Renal cortical epithelial cell (primary cell): ENCODE measurements around the gene DNAH9. TPM values are rescaled to one million over a fixed set of nuclear protein-coding genes. Genes with fewer than 3 reads are reported as not detected.

Source experiments
- DNase-seq: peaks from one replicate; pipeline ENCODE4 v3.0.0-alpha.2; 2011; ENCODE audit warnings: low read depth
- total RNA-seq: library from RNA; depleted of rRNA; stranded (reverse); fragments of >200 nt; gene quantifications from 2 replicates; pipeline ENCODE4 v1.2.3, GENCODE V29; 2014

The DNAH9 gene
- total RNA-seq, 1 donor from 2014 or later: 0.55 TPM

DNA sequence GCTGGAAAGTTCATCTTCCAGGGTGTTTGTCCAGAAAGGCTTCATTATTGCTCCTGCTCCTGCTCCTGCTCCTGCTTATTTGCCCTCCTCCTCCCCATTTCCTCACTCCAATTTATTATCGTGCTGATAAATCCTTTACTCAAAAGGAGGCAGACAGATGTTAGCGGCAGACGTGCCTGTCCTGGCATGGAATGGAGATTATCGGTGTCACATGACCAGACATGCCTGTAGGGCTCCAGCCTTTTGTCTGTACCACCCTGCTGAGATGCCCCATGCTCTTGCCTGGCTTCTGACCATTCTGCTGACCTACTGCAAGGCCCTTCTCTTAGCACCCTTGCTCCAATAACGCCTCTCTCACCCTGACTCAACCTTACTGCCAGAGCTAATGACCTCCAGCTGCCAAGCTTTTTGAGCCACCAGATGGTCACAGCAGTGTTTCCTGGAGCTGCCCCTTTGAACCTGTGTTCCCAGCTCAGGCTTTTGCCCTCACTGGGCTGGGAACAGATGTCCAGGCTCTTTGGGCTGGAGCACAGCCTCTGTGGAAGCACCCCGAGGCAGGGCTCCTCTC is 12.8 kb downstream of the DNAH9 start:
- no peak for DNase-seq

DNA sequence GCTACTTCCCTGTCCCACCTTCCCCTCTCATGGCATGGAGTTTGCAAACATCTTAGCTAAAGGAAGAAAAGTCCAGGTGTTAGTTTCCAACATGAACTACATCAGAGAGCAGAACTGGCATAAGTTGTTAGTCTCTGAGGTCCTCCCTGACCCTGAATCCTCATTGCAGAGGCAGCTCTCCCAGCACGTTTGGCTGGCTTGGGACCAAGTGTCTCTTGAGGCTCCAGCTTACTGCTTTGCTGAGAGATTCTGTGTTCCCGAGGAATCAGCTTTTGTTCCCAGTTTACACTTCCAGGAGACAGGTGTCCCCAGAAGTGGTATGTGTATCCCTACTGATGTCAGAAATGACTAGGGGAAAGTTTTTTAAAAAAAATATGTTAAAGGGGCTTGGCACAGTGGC is 14.7 kb downstream of the DNAH9 start:
- no peak for DNase-seq

DNA sequence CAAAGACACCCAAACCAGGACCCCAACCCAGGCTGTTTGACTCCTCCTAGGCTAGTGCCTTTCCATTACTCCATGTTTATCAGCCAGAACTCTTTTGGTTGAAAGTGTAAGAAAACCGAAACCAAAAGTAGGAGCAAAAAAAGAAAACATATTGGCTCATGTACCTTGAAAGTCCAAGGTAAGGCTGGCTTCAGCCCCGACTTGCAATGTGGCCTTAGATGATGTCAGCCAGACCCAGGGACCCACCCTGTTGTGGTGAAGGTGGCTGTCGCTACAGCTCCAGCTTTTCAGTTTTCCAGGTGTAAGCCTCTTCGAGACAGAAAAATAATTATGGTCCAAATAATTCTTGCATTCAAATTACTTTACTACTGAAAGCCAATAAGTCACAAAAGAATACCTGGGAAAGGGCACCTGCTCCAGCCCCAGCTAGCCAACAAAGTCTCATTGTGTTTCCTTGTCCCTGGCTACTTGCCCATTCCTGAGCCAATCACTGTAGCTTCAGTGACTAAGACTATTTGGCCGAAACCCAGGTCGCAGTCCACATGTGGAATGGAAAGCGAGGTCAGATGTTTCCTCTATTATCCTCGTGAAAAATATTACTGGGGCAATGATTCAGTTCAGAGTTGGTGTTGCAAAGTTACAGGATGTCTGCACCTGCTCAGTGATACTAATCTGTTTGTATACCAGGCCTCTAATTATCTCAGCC is 20.7 kb downstream of the DNAH9 start:
- peak; percentile 2 for DNase-seq

DNA sequence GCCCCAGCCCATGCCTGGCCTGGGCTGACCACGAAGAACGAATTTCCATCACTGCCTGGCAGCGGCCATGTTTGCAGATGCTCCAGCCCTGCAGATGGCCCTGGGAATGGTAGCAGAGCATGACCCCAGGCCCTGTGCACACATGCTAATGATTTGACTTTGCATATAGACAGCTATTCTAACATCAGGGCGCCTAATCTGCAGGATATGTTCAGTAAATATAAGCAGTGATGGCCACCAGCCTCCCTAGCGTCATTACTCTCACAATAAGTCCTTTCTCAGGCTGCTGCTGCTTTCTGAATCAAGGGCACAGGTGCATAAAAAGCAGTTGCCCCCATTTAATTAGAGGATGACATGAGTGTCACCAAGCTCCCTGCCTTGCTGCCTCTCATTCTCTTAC is 24.2 kb downstream of the DNAH9 start:
- DNase-seq: no peak

DNA sequence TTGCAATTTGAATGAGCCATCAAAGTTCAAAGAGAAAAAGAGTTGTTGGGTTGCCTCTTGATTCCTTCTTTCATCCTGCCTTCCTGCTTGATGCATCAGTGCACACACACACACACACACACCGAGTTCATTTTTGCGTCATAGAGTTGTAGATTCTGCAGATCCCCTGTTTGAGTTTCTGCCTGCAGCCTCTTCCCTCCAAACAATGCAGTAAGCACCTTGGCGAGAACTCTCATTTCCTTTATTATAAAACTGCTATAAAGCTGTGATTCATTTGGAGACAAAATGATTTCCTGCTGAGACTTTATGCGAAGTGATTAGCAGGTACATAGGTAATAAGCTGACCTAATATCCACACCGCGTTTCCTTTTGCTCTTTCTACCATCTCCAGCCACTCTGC is 26.7 kb downstream of the DNAH9 start:
- DNase-seq: no peak

DNA sequence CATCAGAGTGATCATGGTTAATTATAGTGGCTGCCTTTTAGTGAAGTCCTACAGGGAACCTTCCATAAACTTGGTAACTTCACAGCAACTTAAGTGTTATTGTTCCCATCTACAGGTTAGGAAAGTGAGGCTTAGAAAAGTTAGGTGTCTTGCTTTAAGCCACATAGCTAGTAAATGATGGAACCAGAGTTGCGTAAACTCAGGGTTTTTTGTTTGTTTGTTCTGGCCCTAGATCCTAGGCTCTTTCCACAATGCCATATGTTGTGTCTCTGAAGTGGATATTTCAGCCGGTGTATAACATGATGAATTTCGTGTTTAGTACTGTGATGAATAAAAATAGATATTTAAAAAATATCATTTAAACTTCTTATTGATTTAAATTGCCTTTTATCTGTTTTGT is 27.6 kb downstream of the DNAH9 start:
- no peak for DNase-seq

DNA sequence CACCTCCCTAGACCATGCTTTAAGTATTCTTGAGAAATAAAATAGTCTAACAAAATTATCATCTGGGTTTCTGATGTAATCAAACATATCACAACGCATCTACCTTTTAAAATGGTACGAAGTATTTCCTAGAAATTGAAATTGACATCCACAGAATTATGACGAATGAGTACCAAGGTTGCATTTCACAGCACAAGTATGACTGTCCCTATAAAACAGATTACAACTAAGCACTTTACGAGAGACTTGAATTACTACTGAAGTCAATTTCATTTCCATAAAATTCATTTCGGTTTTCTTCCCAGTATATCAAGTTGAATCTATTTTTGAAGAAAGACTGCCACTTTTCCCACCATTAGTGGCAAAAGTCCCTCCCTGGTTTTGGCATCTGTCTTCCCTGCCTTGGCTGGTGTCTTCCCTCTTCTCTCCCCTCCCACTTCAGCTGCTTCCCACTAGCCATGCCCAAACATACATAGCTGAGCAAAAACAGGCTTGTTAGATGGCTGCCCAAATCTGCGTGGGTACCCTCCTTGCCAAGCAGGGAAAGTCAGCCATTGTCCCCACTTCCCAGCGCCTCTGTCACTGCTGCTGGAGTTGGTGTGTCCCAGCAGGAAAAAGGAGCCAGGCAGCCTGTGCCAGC is 29.2 kb downstream of the DNAH9 start:
- DNase-seq: no peak

DNA sequence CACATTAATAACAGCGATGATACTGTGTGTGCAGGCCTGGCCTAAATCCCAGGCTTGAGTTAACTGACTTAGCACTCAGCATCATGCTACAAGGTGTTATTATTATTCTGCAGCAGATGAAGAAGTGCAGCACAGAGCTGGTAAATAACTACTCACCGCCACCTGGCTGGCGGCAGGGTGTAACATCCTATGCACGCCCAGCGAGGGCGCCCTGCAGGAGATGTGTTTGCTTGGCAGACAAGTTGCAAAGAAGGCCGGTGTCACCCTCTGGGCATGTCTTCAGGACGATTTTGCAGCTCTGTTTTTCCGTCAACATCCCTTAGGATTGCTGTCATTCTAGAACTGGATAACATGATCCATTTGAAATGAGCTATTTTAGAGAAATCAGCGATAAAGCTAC is 30.1 kb downstream of the DNAH9 start:
- DNase-seq: no peak

DNA sequence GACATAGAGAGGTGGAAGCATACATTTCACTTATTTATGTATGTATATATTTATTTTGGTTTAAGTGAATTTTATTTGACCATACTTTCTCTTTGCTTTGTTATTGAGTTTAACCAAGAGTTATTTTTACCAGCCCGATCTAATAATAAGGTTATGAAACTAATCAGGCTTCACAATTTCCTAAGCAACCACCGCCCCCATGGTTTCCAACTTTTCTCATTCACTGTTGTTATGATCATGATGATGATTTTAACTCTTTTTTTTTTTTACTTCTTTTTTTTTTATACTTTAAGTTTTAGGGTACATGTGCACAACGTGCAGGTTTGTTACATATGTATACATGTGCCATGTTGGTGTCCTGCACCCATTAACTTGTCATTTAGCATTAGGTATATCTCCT is 30.6 kb downstream of the DNAH9 start:
- DNase-seq: no peak

DNA sequence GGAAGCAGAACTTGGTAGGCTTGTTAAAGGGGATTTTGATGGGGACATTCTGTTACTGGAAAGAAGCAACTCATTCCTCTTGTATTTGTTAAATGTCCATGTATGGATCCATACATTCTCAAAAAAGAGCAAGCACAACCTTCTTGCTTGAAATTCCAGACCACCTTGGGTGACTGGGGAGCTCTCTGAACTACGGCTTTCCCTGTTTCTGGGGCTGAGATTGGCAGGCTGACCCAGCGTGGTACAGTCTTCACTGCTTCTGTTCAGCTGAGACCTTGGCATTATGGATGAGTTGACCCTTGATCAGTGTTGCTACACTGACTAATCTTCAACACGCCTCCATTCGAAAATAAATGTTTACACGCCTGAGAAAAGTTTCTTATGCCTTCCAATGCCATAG is 38.5 kb downstream of the DNAH9 start:
- DNase-seq: no peak

DNA sequence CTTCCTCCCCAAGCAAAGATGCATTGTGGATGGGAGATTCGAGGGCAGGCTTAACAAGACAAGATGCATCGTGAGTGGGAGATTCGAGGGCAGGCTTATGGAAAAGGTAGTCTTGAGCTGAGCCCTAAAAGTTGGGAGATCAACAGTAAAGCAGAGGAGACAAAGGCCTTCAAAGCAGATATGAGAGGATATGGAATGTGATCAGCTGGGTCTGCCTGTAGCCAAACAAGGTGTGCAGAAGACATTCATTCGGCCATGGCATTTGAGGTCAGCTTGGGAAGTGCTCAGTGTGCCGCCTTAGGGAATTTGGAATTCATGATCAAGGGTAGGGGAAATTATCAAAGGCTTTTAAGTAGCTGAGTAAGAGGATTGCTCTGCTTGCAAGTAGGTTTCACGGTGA is 39.5 kb downstream of the DNAH9 start:
- no peak for DNase-seq

DNA sequence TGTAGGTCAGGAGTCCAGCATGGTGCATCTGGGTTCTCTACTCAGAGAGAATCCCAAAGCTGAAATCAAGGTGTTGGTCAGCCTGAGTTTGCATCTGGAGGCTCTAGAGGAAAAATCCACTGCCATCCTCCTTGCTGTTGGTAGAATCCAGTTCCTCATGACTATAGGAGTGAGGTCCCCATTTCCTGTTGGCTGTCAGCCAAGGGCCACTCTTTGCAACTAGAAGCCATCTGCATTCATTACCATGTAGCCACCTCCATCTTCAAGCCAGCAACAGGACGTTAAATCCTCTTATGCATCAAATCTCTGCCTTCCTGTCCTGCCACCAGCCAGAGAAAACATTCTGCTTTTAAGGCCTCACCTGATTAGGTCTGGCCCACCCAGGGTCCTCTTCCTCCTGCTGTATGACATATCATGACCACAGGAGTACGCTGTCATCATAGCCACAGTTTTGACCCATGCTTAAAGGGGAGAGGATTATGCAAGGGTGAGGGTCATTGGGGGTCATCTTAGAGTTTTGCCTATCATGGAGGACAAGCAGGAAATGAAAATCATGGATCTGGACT is 40.5 kb downstream of the DNAH9 start:
- DNase-seq: no peak

DNA sequence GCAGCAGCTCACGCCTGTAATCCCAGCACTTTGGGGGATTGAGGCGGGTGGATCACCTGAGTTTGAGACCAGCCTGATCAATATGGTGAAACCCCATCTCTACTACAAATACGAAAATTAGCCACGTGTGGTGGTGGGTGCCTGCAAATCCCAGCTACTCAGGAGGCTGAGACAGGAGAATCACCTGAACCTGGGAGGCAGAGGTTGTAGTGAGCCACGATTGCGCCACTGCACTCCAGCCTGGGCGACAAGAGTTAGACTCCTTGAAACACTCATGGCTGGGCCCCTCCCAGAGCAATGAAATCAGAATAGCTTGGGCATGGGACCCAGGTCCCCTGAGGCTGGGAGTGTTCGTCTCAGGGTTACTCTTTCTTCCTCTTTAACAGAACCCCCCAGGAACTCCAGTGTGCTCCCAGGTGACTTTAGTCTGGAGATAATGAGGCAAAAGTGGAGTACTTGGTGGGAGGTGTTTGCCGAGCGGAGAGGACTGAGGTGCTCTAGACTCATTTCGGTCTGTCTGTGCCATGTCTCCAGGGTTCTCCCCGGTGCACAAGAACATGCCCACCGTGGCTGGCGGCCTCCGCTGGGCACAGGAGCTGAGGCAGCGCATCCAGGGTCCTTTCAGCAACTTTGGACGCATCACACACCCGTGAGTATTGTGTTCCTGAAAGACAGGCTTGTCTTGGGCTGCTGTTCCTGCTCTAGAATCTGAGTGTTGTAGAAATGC is 41.6 kb downstream of the DNAH9 start:
- DNase-seq: no peak

DNA sequence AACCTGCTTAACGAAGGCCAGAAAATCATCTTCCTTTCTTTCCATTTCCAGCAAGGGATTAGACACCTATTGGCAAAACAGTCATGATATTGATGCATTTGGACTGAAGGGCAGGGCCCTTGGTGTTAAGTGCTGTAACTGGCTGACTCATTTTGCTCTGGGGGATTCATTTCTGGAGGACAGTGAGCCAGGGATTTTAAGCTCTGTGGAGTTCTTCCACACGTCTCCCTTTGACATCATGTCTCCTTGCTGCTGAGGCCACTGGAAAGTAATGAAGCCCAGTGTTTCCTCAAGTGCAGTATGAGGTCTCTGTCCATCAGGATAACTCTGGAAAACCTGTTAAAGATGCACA is 42.2 kb downstream of the DNAH9 start:
- no peak for DNase-seq

DNA sequence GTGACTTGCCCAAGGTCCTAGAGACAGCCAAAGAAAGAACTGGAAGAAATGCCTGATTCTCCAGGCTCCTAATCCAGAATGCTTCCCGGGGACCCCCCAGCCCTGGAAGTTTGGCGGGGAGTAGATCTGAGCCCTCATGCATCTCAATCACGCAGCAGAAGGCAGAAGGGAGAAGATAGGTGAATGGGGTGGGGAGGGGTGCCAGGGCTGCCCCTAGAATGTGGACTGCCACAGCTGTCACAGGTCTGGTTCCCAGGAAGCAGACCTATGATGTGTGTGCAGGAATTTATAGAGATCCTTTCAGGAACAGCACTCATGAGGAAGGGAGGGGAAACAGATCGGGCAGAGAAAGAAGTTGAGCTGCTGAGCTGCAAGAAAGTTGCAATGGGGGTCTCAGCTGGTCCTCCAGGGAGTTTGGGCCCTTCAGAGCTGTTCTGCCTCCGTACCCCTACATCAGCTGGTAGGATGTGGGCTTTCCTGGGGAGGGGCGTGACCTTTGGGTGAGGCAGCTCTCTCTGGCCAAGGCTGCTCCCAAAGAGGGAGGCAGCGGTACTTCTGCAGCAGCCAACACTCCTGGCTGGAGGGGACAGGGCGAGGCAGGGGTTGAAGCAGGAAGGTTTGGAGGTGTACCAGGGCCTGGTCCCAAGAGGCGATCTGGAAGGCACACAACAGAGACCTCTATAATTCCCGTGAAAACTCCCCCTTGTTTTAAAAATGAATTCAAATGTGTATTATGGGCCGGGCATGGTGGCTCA is 43.4 kb downstream of the DNAH9 start:
- DNase-seq: no peak

DNA sequence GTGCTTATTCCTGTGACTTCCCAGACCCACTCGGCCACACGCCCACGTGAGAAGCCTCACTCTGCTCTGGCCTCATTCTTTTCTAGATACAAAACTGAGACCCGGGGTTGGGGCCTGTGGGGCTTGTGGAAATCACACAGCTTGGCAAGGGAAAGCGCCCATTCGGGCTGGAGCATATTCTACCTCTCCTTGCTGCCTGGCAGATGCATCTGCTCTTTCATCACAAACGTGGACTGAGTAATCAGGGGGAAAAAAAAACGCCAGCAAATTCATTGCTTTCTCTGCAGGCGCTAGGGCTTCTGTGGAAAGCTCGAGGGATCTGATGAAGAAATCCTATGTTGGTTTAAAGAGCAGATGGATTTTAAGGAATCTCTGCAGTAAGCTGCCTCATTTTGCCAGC is 44.4 kb downstream of the DNAH9 start:
- DNase-seq: no peak

DNA sequence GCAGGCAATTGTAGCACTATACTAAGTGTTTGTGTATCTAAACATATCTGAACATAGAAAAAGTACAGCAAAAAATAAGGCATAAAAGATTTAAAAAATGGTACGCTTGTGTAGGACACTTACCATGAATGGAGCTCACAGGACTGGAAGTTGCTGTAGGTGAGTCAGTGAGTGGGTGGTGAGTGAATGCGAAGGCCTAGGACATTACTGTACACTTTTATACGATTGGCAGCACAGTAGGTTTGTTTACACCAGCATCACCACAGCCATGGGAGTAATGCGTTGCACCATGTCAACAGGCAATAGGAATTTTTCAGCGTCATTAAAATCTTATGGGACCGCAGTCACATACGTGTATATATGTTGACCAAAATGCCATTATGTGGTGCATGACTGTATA is 45.6 kb downstream of the DNAH9 start:
- DNase-seq: no peak

DNA sequence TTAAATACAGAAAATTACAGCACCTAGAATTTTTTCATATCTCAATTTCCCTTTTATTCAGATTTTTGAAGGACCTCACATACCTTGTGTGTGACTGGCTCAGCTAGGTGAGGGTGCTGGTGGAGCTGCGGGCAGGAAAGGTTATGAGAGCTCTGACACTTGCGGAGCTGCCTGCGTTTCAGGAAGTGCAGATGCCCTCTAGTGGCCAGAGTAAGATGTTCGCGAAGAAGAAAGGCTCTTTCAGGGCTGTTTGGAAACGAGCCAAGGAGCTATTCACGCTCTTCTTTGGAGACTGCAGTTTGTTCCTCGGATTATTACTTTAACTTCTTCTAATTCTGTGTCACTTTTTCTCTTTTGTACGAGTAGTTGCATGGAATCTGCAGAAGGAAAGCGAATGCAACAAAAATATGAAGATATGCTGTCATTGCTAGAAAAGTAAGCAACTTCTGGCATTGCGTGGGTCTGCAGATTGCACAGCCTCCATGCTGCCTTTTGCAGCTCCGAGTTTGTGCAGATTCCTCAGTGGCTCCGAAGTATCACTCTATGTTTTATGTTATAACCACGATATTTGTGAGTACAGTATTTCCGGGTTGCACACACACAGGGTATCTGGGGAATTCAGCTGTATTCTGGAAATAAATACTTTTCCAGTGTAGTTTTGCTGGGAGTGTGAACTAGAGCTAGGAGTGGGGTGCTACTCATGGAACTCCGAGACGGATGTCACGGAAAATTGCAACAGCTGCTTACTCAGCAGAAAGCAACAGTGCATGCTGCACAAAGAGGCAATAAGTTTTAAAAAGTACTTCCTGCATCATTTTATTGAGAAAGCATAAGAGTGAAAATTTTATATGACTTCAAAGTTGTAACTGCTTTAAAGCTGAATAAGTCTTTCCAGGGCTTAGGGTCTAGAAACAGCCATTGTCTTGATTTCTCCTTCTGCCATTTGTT is 46.3 kb downstream of the DNAH9 start:
- peak; percentile 43 for DNase-seq

DNA sequence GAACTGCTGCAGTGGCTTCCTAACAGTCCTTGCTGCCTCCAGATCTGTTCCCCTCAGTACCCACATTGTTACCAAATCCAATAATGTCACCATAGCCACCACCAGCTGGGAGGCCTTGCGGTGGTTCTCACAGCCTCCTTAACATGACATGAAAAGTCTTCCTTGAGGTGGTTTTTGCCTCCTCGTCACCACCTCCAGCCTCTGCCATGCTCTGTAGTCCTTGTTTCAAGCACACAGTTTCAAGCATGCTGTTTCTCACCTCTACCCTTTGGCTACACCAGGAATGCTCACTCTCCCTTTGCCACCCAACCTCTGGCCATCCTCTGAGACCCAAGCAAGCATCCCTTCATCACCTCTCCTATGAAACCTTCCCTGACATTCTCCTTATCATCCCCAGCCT is 47.2 kb downstream of the DNAH9 start:
- DNase-seq: no peak

DNA sequence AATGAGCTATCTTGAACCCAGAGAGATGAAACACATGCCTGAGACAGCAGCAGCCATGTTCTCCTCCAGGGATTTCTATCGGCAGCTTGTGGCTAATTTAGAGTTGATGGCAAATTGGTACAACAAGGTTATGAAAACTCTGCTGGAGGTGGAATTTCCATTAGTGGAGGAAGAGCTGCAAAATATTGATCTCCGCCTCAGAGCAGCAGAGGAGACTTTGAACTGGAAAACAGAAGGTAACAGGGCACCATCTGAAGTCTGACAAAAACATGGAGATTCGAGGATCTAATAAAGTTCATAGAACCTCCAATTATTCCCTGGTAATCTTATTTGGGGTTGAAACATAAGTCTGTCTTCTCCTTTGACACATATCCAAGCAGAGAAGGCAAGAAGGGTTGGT is 52.8 kb downstream of the DNAH9 start:
- DNase-seq: no peak

DNA sequence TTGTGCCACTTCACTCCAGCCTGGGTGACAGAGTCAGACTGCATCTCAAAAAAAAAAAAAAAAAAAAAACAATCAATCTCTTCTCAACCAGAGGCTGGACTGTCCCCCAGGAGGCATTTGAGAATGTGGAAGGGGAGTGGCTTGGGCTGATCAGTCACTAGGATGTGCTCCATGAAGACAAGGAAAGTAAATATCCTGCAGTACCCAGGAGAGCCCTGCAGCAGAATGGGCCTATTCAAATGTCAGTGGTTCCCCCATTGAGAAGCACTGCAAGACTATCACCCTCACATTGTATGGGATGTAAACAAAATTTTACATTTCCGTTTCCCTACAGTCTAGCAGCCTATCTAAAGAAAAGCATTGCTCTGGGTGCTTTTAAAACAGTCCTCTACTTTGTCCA is 70.3 kb downstream of the DNAH9 start:
- no peak for DNase-seq
